OCI-LY7 (cell line): ENCODE results near the gene CAND2. TPM values are rescaled to one million over a fixed set of nuclear protein-coding genes. Genes with fewer than 3 reads are reported as not detected.

ENCODE experiments used
- BruUV-seq: library from RNA; stranded (reverse); fragments of 400-500 nt; replicated peaks from 2 replicates; lab custom pipeline; 2021; lab: Mats Ljungman, UMichigan
- CTCF ChIA-PET: fragments of 300-600 bp; sonication (Branson Sonifier 250); formaldehyde crosslinking; loops from one replicate; lab custom pipeline; 2022; ENCODE audit warnings: antibody characterized with exemption; ENCODE audit not compliant: unreplicated experiment; lab: Charles Lee
- POLR2A ChIA-PET: fragments of 300-600 bp; sonication (Branson Sonifier 250); formaldehyde crosslinking; loops from one replicate; lab custom pipeline; 2022; ENCODE audit warnings: antibody characterized with exemption; lab: Charles Lee
- DNase-seq: peaks from one replicate; pipeline ENCODE4 v3.0.0-alpha.2; 2015; ENCODE audit warnings: low spot score
- H2AFZ ChIP-seq: fragments of 200-600 bp; sonication (generic), shearing (Covaris generic); 2 replicates; pipeline ENCODE4 v1.6.1; 2014; ENCODE audit warnings: mild to moderate bottlenecking, antibody characterized with exemption, low read length, moderate library complexity
- H3K27ac ChIP-seq: fragments of 200-600 bp; sonication (generic); 2 replicates; pipeline ENCODE4 v1.5.1; 2014; ENCODE audit warnings: mixed run types, low read depth, mild to moderate bottlenecking, moderate library complexity, low read length, inconsistent platforms; ENCODE audit not compliant: poor library complexity, severe bottlenecking
- H3K36me3 ChIP-seq: fragments of 200-600 bp; sonication (generic); 2 replicates; pipeline ENCODE4 v1.6.1; 2014; ENCODE audit warnings: mild to moderate bottlenecking, antibody characterized with exemption, low read length, moderate library complexity, mixed read lengths; ENCODE audit not compliant: insufficient read depth
- H3K4me1 ChIP-seq: fragments of 200-600 bp; sonication (generic); 2 replicates; pipeline ENCODE4 v1.5.1; 2014; ENCODE audit warnings: mild to moderate bottlenecking, low read length; ENCODE audit not compliant: insufficient read depth, poor library complexity, severe bottlenecking
- H3K4me2 ChIP-seq: fragments of 200-600 bp; sonication (generic); 2 replicates; pipeline ENCODE4 v1.6.1; 2014; ENCODE audit warnings: mild to moderate bottlenecking, low read length
- H3K4me3 ChIP-seq: fragments of 200-600 bp; sonication (generic); 2 replicates; pipeline ENCODE4 v1.5.1; 2014; ENCODE audit warnings: mild to moderate bottlenecking, low read depth, low read length; ENCODE audit not compliant: poor library complexity, severe bottlenecking
- H3K79me2 ChIP-seq: fragments of 200-600 bp; sonication (generic); 2 replicates; pipeline ENCODE4 v1.6.1; 2016; ENCODE audit warnings: low read depth, mild to moderate bottlenecking, low read length, moderate library complexity, mixed read lengths; ENCODE audit not compliant: insufficient read depth
- H3K9me2 ChIP-seq: fragments of 200-600 bp; sonication (generic); 2 replicates; pipeline ENCODE4 v1.6.1; 2016; ENCODE audit warnings: mild to moderate bottlenecking, low read length, mixed read lengths; ENCODE audit not compliant: insufficient read depth
- H3K9me3 ChIP-seq: fragments of 200-600 bp; sonication (generic); 2 replicates; pipeline ENCODE4 v1.6.1; 2014; ENCODE audit warnings: mild to moderate bottlenecking, mixed run types, low read length, mixed read lengths
- H4K20me1 ChIP-seq: fragments of 200-600 bp; sonication (generic); 2 replicates; pipeline ENCODE4 v1.6.1; 2014; ENCODE audit warnings: mild to moderate bottlenecking, antibody characterized with exemption, low read length, moderate library complexity, mixed read lengths; ENCODE audit not compliant: insufficient read depth
- CTCF ChIP-seq: fragments of 200-600 bp; sonication (generic); conservative IDR thresholded peaks from 2 replicates; pipeline ENCODE4 v1.5.1; 2014; ENCODE audit warnings: mild to moderate bottlenecking, antibody characterized with exemption, low read length, moderate library complexity, mixed read lengths
- EZH2phosphoT487 ChIP-seq: fragments of 200-600 bp; sonication (generic); IDR thresholded peaks from 2 replicates; pipeline ENCODE4 v1.6.1; 2018; ENCODE audit warnings: low read depth, borderline replicate concordance, mild to moderate bottlenecking, mixed run types, antibody characterized with exemption, low read length, moderate library complexity, mixed read lengths
- intact Hi-C: fragments of 100-400 bp; cut with micrococcal nuclease; formaldehyde crosslinking; loops from one replicate; pipeline ENCODE4 v1.10.0; 2022; ENCODE audit not compliant: unreplicated experiment
- total RNA-seq, 2 experiments: library from RNA; depleted of rRNA in 1 of 2; stranded (reverse); fragments of >200 nt in 1 of 2; shearing (Covaris generic) in 1 of 2; gene quantifications; 2 replicates each; pipeline ENCODE4 v1.2.3, GENCODE V29; 2014 to 2022

CAND2 gene
- total RNA-seq, 2 experiments from 2014 or later = 4.1 to 11.0 TPM

DNA sequence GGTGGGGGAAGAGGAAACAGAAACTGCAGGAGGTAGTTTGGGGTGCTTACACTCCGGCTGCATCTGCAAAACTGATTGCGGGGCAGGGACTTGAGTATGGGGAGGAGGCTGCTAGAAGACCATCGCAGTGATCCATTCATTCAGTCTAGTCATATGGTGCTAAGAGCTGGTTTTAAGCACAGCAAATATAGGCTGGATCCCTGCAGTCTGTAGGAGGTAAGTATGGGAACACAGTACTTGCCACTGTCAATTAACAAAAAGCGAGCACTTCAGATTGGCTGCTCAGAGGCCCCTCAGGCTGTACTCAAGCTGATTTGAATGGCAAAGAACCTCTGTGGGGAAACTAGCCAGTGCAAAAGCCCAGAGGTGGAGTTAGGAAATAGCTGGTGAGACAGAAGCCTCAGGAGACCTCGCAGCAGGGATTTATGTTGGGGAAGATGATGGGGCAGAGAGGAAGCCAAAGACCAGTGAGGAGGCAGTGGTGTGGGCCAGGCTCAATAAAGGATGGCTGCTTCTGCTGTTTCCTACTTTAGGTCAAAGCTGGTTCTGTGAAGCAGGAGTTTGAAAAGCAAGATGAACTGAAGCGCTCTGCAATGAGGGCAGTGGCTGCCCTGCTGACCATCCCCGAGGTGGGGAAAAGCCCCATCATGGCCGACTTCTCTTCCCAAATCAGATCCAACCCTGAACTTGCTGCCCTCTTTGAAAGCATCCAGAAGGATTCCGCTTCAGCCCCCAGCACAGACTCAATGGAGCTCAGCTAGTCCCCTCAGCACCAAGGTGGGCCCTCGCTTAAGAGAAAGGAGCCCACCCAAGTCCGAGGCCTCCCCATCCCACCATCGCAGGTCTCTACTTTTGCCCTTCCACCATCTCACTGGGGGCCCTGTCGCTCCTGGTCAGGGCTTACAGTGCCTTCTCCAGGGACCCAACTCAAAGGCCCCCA is 37.0 kb downstream of the CAND2 start:
- Histone ChIP-seq H3K36me3 (peaks cover 95% of the 10 kb centered on the region), H3K4me3 (no peak overlapping the region), H3K27ac (no peak overlapping the region), H3K79me2 (peaks cover 23% of the 10 kb centered on the region), H3K4me2 (no peak overlapping the region), H3K9me3 (no peaks in the 10 kb centered on the region), H3K9me2 (no peaks in the 10 kb centered on the region), H4K20me1 (peaks cover 35% of the 10 kb centered on the region), H2AFZ (no peak overlapping the region), H3K4me1 (peaks cover 46% of the 10 kb centered on the region)
- TF ChIP-seq EZH2phosphoT487 (no peak), CTCF (no peak)
- ChIA-PET POLR2A (interaction anchor here (0.6 to 1.8 kb wide), 2 partner anchors 9 to 13 kb away, joined by 4 read pairs; no protein-coding TSS in a partner anchor), CTCF (interaction anchor here (1.0 kb wide), 1 partner anchor 124 kb away, joined by 3 read pairs; no protein-coding TSS in a partner anchor)
- DNase-seq = no peak
- BruUV-seq = no TSS peak
- intact Hi-C loops = no loop called here

GRCh38 chr3:12835052-12835665 is 38.7 kb downstream of the CAND2 start:
- POLR2A ChIA-PET = no interaction called here
- no peak overlapping the region for H3K4me3 ChIP-seq
- H4K20me1 ChIP-seq = peaks cover 49% of the 10 kb centered on the region
- H3K9me3 ChIP-seq = no peaks in the 10 kb centered on the region
- no peak for DNase-seq
- no peaks in the 10 kb centered on the region for H3K9me2 ChIP-seq
- BruUV-seq = no TSS peak
- CTCF ChIA-PET = no interaction called here
- peaks cover 39% of the 10 kb centered on the region for H3K79me2 ChIP-seq
- peaks cover 62% of the 10 kb centered on the region for H3K4me1 ChIP-seq
- no peak overlapping the region for H3K27ac ChIP-seq
- intact Hi-C loops = no loop called here
- TF ChIP-seq EZH2phosphoT487 = no peak
- TF ChIP-seq CTCF = no peak
- peaks cover 99% of the 10 kb centered on the region for H3K36me3 ChIP-seq
- no peak overlapping the region for H2AFZ ChIP-seq
- no peak overlapping the region for H3K4me2 ChIP-seq
